Measurements from ENCODE around the gene F13B. TPM values are rescaled to one million over a fixed set of nuclear protein-coding genes. Genes with fewer than 3 reads are reported as not detected.

F13B gene
- total RNA-seq, 1 experiment from 2014 or later: not detected

- DNase-seq (ENCODE audit: low spot score): no peak
Measured at GRCh38 chr1:197042676-197043341, 24.3 kb downstream of the F13B start.

GRCh38 chr1:197041486-197042353 lies 25.3 kb downstream of the F13B start:
- DNase-seq (ENCODE audit: low spot score): no peak

GRCh38 chr1:197036861-197037260 lies 30.2 kb downstream of the F13B start:
- no peak for DNase-seq (ENCODE audit: low spot score)

- peak; percentile 63 for DNase-seq (ENCODE audit: low spot score)
Measured at GRCh38 chr1:197034631-197035339, 32.3 kb downstream of the F13B start.

GRCh38 chr1:197029749-197030148 lies 37.3 kb downstream of the F13B start:
- DNase-seq (ENCODE audit: low spot score): no peak

GRCh38 chr1:197027359-197027758 lies 39.7 kb downstream of the F13B start:
- no peak for DNase-seq (ENCODE audit: low spot score)

- DNase-seq (ENCODE audit: low spot score): no peak
Measured at GRCh38 chr1:197024460-197024859, 42.6 kb downstream of the F13B start.

GRCh38 chr1:197021716-197022115 lies 45.3 kb downstream of the F13B start:
- no peak for DNase-seq (ENCODE audit: low spot score)

GRCh38 chr1:197017558-197018146 lies 49.4 kb downstream of the F13B start:
- DNase-seq (ENCODE audit: low spot score): no peak

GRCh38 chr1:197016751-197017150 lies 50.3 kb downstream of the F13B start:
- DNase-seq (ENCODE audit: low spot score): no peak

GRCh38 chr1:197013234-197013633 lies 53.8 kb downstream of the F13B start:
- DNase-seq (ENCODE audit: low spot score): no peak

- no peak for DNase-seq (ENCODE audit: low spot score)
Measured at GRCh38 chr1:197011614-197012013, 55.4 kb downstream of the F13B start.

- no peak for DNase-seq (ENCODE audit: low spot score)
Measured at GRCh38 chr1:197008861-197009260, 58.2 kb downstream of the F13B start.

GRCh38 chr1:197003132-197003531 lies 63.9 kb downstream of the F13B start:
- no peak for DNase-seq (ENCODE audit: low spot score)

GRCh38 chr1:197001828-197002227 lies 65.2 kb downstream of the F13B start:
- DNase-seq (ENCODE audit: low spot score): no peak

- DNase-seq (ENCODE audit: low spot score): peak; percentile 42
Measured at GRCh38 chr1:196997423-196997822, 69.6 kb downstream of the F13B start.

- no peak for DNase-seq (ENCODE audit: low spot score)
Measured at GRCh38 chr1:196993916-196994315, 73.1 kb downstream of the F13B start.

GRCh38 chr1:196991919-196992651 lies 75.0 kb downstream of the F13B start:
- DNase-seq (ENCODE audit: low spot score): peak; percentile 29
